Tibial nerve (tissue), 3 donors: ENCODE data around the gene MSRB1.

ENCODE experiments used
- CTCF ChIP-seq, 5 experiments: fragments of 200-600 bp in 3 of 5; fragments of 450-650 bp in 2 of 5; sonication (generic) in 3 of 5; IDR thresholded peaks; one replicate each; pipeline ENCODE4 v1.5.1; 2016 to 2019; ENCODE audit warnings: antibody characterized with exemption in 5 of 5, mild to moderate bottlenecking in 3 of 5, moderate library complexity in 2 of 5
- POLR2A ChIP-seq, 2 donors: fragments of 450-650 bp; IDR thresholded peaks; one replicate each; pipeline ENCODE4 v1.6.1; 2017; ENCODE audit warnings: antibody characterized with exemption in 2 of 2, mild to moderate bottlenecking in 2 of 2, moderate library complexity in 2 of 2

- TF ChIP-seq CTCF (IDR thresholded peaks at IDR 0.05): no peak
- no peak for TF ChIP-seq POLR2A (IDR thresholded peaks at IDR 0.05)
Observed at GRCh38 chr16:1920727-1921171, 22.2 kb downstream of the MSRB1 start.
